NCI-H2227 (cell line): ENCODE results near the gene MARVELD2.
"Not testable (repeated sequence)": the region's sequence is repeated elsewhere in the genome, so short reads cannot be mapped to it uniquely, and the experiment has no call there.

Experiments
- DNase-seq: peaks from one replicate; lab custom pipeline; 2025; ENCODE audit not compliant: unreplicated experiment; lab: John Stamatoyannopoulos, UW

Gene MARVELD2, protein sequence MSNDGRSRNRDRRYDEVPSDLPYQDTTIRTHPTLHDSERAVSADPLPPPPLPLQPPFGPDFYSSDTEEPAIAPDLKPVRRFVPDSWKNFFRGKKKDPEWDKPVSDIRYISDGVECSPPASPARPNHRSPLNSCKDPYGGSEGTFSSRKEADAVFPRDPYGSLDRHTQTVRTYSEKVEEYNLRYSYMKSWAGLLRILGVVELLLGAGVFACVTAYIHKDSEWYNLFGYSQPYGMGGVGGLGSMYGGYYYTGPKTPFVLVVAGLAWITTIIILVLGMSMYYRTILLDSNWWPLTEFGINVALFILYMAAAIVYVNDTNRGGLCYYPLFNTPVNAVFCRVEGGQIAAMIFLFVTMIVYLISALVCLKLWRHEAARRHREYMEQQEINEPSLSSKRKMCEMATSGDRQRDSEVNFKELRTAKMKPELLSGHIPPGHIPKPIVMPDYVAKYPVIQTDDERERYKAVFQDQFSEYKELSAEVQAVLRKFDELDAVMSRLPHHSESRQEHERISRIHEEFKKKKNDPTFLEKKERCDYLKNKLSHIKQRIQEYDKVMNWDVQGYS

DNA sequence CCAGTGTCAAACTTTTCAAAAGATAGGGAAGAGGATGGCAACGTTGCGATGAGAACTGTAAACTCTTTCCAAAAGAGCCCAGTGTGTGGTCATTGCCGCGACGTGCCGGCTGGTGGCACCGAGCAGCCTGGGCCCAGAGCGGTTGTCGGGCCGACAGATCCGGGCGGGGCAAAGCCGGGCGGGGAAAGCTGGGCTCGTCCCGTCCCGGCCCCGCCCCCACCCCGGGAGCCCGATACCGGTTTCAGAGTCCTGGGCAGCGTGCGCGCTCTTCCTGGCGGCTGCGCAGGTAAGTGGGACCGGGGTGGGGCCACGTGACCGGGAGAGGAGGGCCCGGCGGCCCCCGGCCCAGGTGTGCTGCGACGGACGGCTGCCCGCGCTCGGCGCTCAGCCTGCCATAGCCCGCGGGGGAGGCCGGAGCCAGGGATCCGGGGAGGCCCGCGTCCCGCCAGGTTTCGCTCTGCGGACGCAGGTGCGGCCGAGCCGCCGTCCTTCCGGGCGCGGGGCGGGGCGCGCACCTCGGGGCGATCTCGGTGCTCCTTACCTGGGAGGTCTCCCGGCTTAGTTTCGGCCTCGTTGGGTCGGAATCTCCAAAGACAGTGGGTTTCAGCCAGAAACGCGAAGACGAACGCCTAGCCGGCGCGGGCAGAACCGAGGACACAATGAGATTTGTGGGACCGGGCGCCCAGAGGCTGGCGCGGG is at the start of gene MARVELD2:
MARVELD2 (plus strand) TSS at position 232 of the 699 bp plus-strand sequence. CDS start 4,270 bp downstream, outside the sequence.
- peak; percentile 62 for DNase-seq

- DNase-seq: no peak
Measured at GRCh38 chr5:69367697-69368279, 47.1 kb upstream of the MARVELD2 start.

- peak; percentile 34 for DNase-seq
Measured at GRCh38 chr5:69368458-69369339, 46.2 kb upstream of the MARVELD2 start.

DNA sequence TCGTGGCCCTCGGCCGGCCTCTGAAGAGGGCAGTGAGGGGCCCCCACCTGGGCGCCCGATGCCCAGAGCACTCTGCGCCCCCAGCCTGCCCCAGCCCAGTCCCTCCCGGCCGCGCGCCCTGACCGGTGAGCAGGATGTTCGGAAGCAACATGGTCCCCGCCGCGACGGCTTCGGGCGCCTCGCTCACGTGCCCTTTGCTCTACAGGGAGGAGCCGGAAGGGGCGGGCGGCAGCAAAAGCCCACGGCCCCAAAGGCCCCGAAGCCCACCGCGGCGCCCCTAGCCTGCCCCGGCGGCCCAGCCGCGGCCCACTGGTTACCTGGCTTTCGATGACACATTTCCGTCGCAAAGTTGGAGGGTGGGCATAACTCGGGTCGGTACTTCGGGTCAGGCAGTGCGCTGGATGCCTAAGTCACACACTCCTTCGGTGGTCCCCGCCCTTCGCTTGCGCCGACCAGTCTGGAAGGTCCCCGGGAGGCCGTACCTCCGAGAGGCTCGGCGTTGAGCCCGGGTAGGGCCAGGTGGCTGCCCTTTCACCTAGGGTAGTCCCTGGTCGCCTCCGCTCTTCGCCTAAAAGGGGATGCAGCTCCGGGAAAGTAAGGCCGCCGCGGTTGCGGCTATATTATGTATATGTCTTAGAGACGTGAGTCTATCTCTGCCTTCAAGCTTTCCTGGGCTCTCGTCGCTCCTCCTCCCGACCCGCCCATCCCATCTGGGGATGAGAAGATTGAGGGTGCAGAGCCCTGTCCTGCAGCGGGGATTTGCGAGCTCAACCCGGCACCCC is 45.4 kb upstream of the MARVELD2 start, which contains the start of the genes AK6, RAD17 and TAF9:
AK6 (minus strand) TSS at position 181 of the 782 bp plus-strand sequence; CDS start at position 151, 30 bp downstream.
RAD17 (plus strand) TSS at position 479 of the 782 bp plus-strand sequence. CDS start 2,391 bp downstream, outside the sequence.
TAF9 (minus strand) TSS at position 181 of the 782 bp plus-strand sequence. CDS start 3,783 bp downstream, outside the sequence.
- DNase-seq: peak; percentile 91

DNA sequence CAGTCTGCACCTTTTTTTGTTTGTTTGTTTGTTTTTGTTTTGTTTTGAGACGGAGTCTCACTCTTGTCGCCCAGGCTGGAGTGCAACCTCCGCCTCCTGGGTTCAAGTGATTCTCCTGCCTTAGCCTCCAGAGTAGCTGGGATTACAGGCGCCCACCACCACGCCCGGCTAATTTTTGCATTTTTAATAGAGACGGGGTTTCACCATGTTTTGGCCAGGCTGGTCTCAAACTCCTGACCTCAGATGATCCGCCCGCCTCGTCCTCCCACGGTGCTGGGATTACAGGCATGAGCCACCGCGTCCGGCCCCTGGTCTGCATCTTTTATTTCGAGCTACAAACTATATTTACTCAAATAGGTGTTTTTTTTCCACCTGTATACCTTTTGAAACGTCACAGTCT is 44.6 kb upstream of the MARVELD2 start:
- DNase-seq: not testable (repeated sequence)

- no peak for DNase-seq
Measured at GRCh38 chr5:69372394-69372793, 42.5 kb upstream of the MARVELD2 start.

DNA sequence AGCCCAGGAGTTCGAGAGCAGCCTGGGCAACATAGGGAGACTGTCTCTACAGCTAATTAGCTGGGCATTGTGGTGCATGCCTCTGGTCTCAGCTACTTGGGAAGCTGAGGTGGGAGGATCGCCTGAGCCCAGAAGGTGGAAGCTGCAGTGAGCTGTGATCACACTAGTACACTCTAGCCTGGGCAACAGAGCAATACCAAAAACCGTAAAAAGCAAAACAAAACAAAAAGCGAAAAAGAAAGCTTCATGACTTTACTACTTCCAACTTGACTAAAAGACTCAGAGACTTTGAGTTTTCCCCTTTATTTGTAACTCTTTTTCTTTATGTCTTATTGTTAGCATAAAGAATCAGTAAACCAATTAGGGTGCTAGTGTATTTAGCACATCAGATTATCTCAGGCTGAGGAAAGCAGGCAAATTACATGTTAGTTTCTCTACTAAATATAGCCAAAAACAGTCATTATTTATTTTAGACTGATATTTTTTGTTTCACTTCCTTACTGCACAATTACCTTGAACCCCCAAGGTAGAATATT is 39.9 kb upstream of the MARVELD2 start:
- no peak for DNase-seq

DNA sequence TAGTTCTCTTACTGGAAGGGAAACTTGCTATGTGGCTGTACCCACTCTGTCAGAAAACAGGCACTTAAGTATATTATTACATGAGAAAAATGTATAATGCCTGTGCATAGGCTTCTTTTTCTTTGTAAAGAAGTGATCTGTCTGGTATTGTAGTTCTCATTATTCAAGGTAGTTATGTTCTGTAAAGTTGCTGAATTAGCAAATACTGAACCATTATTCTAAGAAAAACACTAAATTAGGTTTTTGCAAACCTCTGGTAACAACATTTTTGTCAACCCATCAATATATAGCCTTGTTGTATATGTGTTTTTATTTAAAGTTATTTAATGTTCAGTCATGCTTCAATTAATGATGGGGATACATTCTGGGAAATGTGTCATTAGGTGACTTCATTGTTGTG is 36.5 kb upstream of the MARVELD2 start:
- DNase-seq: no peak

GRCh38 chr5:69404659-69405330 is 10.1 kb upstream of the MARVELD2 start:
- DNase-seq: no peak

GRCh38 chr5:69415584-69415958 is 655 bp downstream of the MARVELD2 start:
- DNase-seq: no peak

- DNase-seq: no peak
Measured at GRCh38 chr5:69416180-69416579, 1.3 kb downstream of the MARVELD2 start.

DNA sequence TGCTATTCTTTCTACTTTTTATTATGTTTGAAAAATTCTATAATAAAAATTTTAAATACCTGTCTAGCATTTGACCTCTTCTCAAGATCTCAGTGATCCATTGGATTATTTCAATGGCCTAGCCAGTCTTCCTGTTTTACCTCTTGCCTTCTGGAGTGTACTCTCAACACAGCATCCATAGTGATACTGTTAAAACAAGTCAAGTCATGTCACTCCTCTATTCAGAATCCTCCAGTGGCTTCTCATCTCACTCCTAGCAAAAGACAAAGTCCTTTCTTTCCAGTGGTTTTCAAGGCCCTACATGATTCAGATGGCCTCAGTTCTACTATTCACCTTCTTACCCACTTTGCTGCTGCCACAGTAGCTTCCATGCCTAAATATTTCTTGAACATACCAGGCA is 1.8 kb downstream of the MARVELD2 start:
- no peak for DNase-seq

GRCh38 chr5:69418554-69418953 is 3.6 kb downstream of the MARVELD2 start:
- no peak for DNase-seq

DNA sequence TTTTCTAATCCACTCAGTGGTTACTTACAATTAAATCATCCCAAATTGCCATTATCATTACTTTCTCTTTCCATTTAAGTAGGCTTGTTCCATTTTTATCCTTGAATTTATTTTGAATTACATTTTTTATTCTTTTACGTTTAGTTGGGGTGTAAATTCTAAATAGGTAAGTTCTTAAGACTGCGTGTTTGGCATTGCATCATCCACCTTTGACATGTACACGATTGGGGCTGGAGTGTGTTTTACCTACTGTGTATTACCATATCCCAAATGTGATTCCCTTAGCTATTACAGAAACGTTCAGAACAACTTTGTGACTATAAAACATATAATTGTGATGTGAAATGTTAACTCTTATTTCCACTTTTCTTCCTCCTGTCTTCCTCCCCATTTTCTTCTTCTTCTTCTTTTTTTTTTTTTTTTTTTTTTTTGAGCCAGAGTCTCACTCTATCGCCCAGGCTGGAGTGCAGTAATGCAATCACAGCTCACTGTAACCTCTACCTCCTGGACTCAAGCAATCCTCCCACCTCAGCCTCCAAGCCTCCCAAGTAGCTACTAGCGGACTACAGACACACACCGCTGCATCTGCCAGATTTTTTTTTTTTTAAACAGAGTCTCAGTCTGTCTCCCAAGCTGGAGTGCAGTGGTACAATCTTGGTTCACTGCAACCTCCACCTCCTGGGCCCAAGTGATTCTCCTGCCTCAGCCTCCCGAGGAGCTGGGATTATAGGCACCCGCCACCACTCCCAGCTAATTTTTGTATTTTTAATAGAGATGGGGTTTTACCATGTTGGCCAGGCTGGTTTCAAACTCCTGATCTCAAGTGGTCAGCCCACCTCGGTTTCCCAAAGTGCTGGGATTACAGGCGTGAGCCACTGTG is 16.7 kb downstream of the MARVELD2 start:
- no peak for DNase-seq

DNA sequence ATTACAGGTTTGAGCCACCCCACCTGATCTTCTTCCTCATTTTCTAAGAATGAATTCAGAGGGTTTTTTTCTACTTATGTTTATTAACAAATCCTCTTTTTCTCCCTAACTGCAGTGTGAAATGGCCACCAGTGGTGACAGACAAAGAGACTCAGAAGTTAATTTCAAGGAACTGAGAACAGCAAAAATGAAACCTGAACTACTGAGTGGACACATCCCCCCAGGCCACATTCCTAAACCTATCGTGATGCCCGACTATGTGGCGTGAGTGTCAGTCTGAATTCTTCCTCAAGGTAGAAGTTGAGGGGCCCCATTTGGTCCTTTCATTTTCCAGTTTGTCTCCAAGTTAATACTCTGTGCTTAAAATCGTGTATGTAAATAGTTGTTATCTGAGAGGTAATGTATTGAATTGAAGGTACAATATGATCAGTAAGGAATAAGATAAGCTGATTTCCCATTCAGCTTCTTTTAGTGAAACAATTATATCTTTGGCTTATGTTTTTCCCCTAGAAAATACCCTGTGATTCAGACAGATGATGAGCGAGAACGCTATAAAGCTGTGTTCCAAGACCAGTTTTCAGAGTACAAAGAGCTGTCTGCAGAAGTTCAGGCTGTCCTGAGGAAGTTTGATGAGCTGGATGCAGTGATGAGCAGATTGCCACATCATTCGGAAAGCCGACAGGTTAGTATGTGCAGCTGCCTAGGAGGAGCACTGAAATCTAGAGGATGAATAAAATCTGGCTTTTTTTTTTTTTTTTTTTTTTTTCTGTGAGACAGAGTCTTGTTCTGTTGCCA is 17.7 kb downstream of the MARVELD2 start:
- DNase-seq: no peak

- not testable (repeated sequence) for DNase-seq
Measured at GRCh38 chr5:69435276-69435884, 20.5 kb downstream of the MARVELD2 start.
